ENCODE data around the gene MRPS23. TPM values are rescaled to one million over a fixed set of nuclear protein-coding genes. Genes with fewer than 3 reads are reported as not detected.

The MRPS23 gene
- 10 to 100 TPM; 32.1 to 38.2 TPM for total RNA-seq

DNA sequence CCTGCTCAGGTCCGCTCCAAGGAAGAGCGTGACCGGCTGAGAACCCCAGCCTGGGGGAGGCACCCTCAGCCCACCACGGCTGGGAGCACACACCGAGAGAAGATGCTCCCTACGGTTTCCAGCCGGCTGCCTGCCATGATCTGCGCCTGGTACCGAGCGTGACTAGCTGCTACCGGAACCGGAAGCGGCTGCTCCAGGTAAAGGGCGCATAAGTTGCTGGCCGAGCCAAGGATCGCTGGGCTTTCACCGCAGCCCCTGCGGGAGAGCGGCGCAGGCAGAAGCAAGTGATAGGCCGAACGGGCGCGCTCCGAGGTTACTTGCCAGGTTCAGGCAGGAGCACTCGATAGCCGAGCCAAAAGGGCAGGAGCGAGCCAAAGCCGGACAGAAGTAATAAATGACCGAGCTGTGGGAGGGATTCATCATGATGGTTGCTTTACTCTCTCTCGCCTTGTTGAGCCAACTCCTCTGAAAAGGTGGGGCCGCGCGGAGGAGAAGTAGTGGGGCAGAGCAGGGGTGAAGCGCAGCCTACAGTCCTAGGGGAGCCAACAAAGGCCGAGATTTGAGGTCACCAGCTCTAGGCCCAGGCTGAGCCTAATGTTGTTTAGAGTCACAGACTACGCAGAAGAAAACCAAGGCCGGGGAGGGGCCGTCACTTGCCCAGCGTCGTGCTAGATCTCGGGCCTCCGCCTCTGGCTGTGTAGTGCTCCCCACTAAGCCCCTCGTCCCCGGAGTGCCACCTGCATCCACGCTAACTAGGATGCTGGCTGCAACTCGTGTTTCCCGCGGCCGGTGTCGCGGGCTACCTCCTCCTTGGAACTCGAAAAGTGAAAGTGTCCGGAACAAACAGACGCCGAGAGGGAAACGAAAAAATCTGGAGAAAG is at the start of gene MRPS23:
TSS of gene MRPS23 (minus strand) at position 171 of the 881 bp plus-strand sequence. CDS start at position 137, 34 bp downstream.
- Mint-ChIP-seq H3K4me3 (peak within 1 kb of the TSS; percentile 97), H3K27me3 (no peaks in the 10 kb centered on the region), H3K27ac (peak within 1 kb of the TSS; percentile 99), H3K36me3 (peaks cover 5% of the 10 kb centered on the region), H3K9me3 (no peaks in the 10 kb centered on the region), H3K4me1 (peaks cover 26% of the 10 kb centered on the region)
- DNase-seq (peak; percentile 94), ATAC-seq (ENCODE audit: low read depth) (peak; percentile 89)
- POLR2A ChIA-PET = interaction anchor here (0.6 to 3.1 kb wide), 21 partner anchors 9 to 782 kb away, joined by 3 to 44 read pairs (median 4); partner anchors contain the start of genes AKAP1, DYNLL2, MSI2 and SRSF1

GRCh38 chr17:57899391-57899790 is 49.5 kb upstream of the MRPS23 start:
- no peak for DNase-seq
- Mint-ChIP-seq H3K27me3 (no peaks in the 10 kb centered on the region), H3K9me3 (no peaks in the 10 kb centered on the region), H3K4me1 (peaks cover 15% of the 10 kb centered on the region), H3K27ac (peak overlapping the region; percentile 49), H3K4me3 (no peak overlapping the region), H3K36me3 (no peaks in the 10 kb centered on the region)
- no peak for ATAC-seq (ENCODE audit: low read depth)
- POLR2A ChIA-PET = interaction anchor here (0.8 to 1.2 kb wide), 2 partner anchors 32 to 107 kb away, joined by 3 to 4 read pairs; partner anchors contain the start of gene SRSF1

DNA sequence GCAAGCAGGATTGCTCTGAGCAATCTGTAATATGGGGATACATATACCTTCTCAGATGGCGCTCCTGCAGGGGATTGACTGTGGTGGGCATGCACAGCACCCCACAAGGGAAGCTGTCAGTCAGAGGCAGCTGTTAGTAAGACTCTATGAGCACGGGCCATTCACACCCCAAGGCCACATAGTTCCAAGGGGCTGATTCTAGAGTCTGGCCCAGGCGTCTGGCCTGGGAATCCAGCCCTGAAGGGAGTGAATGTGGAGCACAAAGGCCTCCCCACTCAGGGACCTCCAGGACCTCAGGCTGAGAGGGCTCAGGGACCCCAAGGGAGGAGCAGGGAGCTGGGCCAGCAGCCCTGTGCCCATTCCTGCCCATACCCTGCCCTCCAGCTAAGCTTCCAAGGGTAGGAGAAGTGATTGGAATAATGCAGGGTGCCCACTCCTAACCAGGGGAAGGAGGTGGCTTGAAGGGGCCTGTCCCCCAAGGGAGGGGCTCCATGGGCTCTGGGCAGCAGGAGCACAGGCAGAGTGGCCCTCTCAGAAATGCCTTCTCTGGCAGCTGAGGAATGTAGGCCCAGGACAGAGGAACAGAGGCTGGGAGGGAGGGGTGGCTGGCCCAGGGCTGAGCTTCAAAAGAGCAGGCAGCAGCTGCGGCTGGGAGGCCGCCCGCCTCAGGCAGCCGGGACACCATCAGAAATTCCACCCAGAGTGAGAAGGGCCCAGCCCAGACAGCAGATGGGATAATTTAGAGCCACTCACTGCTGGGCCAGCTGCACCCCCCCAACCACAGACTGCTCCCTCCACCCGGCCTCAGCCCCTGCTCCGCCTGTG is 48.9 kb upstream of the MRPS23 start:
- H3K9me3 Mint-ChIP-seq = no peaks in the 10 kb centered on the region
- POLR2A ChIA-PET = interaction anchor here (0.8 kb wide), 1 partner anchor 31 kb away, joined by 3 read pairs; no protein-coding TSS in a partner anchor
- no peak for ATAC-seq (ENCODE audit: low read depth)
- no peak for DNase-seq
- peaks cover 1% of the 10 kb centered on the region for H3K27me3 Mint-ChIP-seq
- H3K36me3 Mint-ChIP-seq = no peaks in the 10 kb centered on the region
- H3K4me3 Mint-ChIP-seq = no peak overlapping the region
- peaks cover 14% of the 10 kb centered on the region for H3K4me1 Mint-ChIP-seq
- H3K27ac Mint-ChIP-seq = no peak overlapping the region

GRCh38 chr17:57895382-57896060 is 45.7 kb upstream of the MRPS23 start:
- H3K36me3 Mint-ChIP-seq = no peaks in the 10 kb centered on the region
- no peak for DNase-seq
- no peak overlapping the region for H3K4me3 Mint-ChIP-seq
- peaks cover 16% of the 10 kb centered on the region for H3K4me1 Mint-ChIP-seq
- POLR2A ChIA-PET = no interaction called here
- no peak for ATAC-seq (ENCODE audit: low read depth)
- H3K27me3 Mint-ChIP-seq = peaks cover 11% of the 10 kb centered on the region
- no peaks in the 10 kb centered on the region for H3K9me3 Mint-ChIP-seq
- no peak overlapping the region for H3K27ac Mint-ChIP-seq

GRCh38 chr17:57894848-57895247 is 45.0 kb upstream of the MRPS23 start:
- POLR2A ChIA-PET = no interaction called here
- Mint-ChIP-seq H3K9me3 (no peaks in the 10 kb centered on the region), H3K4me3 (no peak overlapping the region), H3K36me3 (no peaks in the 10 kb centered on the region), H3K4me1 (peaks cover 15% of the 10 kb centered on the region), H3K27me3 (peaks cover 11% of the 10 kb centered on the region), H3K27ac (no peak overlapping the region)
- ATAC-seq (ENCODE audit: low read depth) (no peak), DNase-seq (no peak)

- Mint-ChIP-seq H3K27ac (no peak overlapping the region), H3K4me3 (peak overlapping the region; percentile 29)
- ATAC-seq (ENCODE audit: low read depth) = peak; percentile 13
These were observed 43.2 kb upstream of the MRPS23 start for GRCh38 chr17:57892820-57893595.

DNA sequence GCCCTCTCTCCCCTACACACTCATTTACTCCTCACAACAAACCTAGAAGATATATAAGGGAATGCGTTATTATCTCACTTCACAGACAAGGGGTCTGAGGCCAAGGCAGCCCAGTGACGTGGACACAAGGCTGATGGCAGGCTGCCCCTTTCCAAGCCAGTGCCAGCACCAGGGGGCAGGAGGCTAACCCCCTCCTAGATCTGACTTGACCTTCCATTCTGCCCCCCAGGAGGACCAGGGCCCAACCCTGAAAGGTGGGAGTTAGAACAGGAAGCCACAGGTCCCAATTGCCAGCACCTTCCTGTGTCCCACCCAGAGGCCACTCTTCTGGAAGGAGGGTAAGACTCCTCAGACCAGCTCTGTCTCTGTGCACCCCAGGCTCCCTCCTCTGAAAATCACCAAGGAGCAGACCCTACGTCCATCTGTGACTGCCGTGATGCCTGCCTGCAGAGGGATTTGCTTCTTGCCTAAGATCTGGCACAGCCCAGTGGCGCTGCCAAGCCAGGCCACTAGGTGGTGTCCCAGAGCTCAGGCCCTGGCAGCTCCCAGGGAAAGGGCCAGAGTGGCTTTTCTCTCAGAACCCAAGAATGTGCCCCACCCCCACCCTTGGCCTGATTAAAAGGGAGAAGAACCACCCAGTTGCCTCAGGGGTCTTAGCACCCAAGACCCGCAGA is 42.4 kb upstream of the MRPS23 start:
- Mint-ChIP-seq H3K36me3 (no peaks in the 10 kb centered on the region), H3K9me3 (no peaks in the 10 kb centered on the region), H3K4me3 (no peak overlapping the region), H3K27ac (no peak overlapping the region), H3K4me1 (peaks cover 9% of the 10 kb centered on the region), H3K27me3 (peaks cover 11% of the 10 kb centered on the region)
- ATAC-seq (ENCODE audit: low read depth) (peak; percentile 85), DNase-seq (peak; percentile 89)
- POLR2A ChIA-PET = interaction anchor here (1.0 to 1.3 kb wide), 4 partner anchors 18 to 105 kb away, joined by 3 to 5 read pairs (median 4); partner anchors contain the start of gene VEZF1

More at GRCh38 chr17:57892820-57893595, 43.2 kb upstream of the MRPS23 start:
- no peak for DNase-seq
- H3K4me1 Mint-ChIP-seq = peaks cover 9% of the 10 kb centered on the region
- H3K27me3 Mint-ChIP-seq = peaks cover 11% of the 10 kb centered on the region
- POLR2A ChIA-PET = interaction anchor here (1.0 to 1.3 kb wide), 4 partner anchors 19 to 104 kb away, joined by 3 to 5 read pairs (median 4); partner anchors contain the start of gene VEZF1
- no peaks in the 10 kb centered on the region for H3K36me3 Mint-ChIP-seq
- H3K9me3 Mint-ChIP-seq = no peaks in the 10 kb centered on the region

DNA sequence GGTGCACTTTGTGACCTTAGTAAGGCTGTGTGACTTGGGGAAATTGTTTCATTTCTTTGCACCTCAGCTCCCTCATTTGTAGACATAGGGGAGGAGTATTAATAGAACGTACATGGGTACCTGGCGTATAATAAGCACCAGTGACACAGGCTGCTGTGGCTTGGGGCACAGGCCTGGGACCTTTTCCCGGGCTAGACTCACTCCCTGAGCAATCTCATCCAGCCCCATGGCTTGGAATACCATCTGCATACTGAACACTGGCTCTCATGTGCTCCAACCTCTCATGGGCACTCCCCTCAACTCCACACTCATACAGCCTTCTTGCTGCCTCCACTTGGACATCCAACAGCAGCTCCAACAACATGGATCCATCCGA is 41.0 kb upstream of the MRPS23 start:
- H3K27ac Mint-ChIP-seq = no peak overlapping the region
- no peaks in the 10 kb centered on the region for H3K9me3 Mint-ChIP-seq
- H3K36me3 Mint-ChIP-seq = no peaks in the 10 kb centered on the region

DNA sequence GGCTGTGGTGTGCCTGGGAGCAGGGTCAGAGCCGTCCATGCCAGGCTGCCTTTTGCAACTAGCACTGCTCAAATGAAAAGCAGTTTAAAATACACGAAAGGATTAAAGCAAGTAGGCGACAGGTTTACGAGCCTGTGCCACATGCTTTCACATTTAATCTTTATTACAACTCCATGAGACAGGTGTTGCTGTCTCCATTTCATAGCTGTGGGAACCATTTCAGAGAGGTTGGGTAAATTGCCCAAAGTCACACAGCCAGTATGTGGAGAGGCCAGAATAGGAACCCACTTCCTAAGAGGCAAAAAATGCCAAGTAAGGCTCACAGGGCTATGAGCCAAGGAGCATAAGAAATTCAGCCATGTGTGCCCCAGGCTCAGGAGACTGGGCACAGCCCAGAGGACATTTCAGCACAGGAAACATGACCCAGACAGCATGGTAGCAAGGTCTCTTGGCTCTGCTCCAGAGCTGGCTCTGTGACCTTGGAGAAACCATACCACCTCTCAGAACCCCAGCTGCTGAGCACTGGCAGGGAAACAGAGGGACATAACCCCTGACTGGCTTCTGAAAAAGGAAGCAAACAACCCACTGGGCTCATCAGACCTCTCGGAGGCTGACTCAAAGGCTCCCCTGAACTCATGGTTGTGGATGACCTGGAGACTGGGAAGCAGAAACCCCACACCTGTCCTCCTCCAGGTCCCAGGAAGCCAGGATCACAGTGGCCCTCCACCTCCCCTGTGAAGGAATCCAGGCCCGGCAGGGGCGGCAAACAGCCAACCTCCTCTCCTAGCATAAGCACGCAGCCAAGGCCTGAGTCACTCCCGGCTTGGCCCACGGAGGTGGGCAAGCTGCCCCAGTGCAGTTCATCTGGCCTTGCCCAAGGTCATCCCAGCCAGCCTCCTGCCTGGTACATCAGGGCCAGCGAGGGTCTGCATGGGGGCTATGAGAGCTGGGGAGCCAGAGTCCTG is 40.3 kb upstream of the MRPS23 start:
- POLR2A ChIA-PET = no interaction called here
- ATAC-seq (ENCODE audit: low read depth) (no peak), DNase-seq (no peak)
- H3K27ac Mint-ChIP-seq = no peak overlapping the region
- H3K4me3 Mint-ChIP-seq = no peak overlapping the region
- H3K4me1 Mint-ChIP-seq = peaks cover 9% of the 10 kb centered on the region
- H3K9me3 Mint-ChIP-seq = no peaks in the 10 kb centered on the region
- no peaks in the 10 kb centered on the region for H3K36me3 Mint-ChIP-seq
- H3K27me3 Mint-ChIP-seq = peaks cover 14% of the 10 kb centered on the region

More for the DNA sequence above, 41.0 kb upstream of the MRPS23 start:
- ATAC-seq (ENCODE audit: low read depth) (no peak), DNase-seq (no peak)
- peaks cover 14% of the 10 kb centered on the region for H3K27me3 Mint-ChIP-seq
- POLR2A ChIA-PET = no interaction called here
- no peak overlapping the region for H3K4me3 Mint-ChIP-seq
- H3K4me1 Mint-ChIP-seq = peaks cover 9% of the 10 kb centered on the region

DNA sequence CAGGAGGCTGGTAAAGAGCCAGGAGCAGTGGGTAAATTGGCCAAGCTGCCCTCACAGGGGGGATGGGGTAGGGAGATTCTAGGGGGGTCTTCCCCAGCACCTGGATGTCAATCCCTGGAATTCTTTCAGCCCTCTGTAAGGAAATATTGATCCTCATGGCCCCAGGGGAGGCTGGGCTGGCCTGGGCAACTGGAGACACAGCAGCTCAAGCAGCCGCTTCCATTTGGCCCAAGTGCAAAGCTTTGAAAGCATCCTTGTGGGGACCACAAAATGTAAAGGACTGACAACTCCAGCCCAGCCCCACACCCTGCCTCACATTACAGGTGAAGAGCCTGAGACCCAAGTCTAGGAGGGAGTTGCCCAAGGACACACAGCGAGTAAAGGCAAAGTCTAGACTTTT is 39.4 kb upstream of the MRPS23 start:
- no peaks in the 10 kb centered on the region for H3K36me3 Mint-ChIP-seq
- no peak overlapping the region for H3K27ac Mint-ChIP-seq
- no peaks in the 10 kb centered on the region for H3K9me3 Mint-ChIP-seq
- peaks cover 14% of the 10 kb centered on the region for H3K27me3 Mint-ChIP-seq
- ATAC-seq (ENCODE audit: low read depth) (no peak), DNase-seq (no peak)
- H3K4me3 Mint-ChIP-seq = no peak overlapping the region
- POLR2A ChIA-PET = no interaction called here
- peaks cover 9% of the 10 kb centered on the region for H3K4me1 Mint-ChIP-seq
